HG03108 (cell line): ENCODE measurements around the gene CHST11.
"Not testable (repeated sequence)": the region's sequence is repeated elsewhere in the genome, so short reads cannot be mapped to it uniquely, and the experiment has no call there.

Experiments
- ATAC-seq: cut with Tn5 transposase; IDR thresholded peaks from one replicate; pipeline ENCODE4 v1.9.1; 2021; ENCODE audit warnings: moderate library complexity; ENCODE audit not compliant: unreplicated experiment

Gene CHST11

DNA sequence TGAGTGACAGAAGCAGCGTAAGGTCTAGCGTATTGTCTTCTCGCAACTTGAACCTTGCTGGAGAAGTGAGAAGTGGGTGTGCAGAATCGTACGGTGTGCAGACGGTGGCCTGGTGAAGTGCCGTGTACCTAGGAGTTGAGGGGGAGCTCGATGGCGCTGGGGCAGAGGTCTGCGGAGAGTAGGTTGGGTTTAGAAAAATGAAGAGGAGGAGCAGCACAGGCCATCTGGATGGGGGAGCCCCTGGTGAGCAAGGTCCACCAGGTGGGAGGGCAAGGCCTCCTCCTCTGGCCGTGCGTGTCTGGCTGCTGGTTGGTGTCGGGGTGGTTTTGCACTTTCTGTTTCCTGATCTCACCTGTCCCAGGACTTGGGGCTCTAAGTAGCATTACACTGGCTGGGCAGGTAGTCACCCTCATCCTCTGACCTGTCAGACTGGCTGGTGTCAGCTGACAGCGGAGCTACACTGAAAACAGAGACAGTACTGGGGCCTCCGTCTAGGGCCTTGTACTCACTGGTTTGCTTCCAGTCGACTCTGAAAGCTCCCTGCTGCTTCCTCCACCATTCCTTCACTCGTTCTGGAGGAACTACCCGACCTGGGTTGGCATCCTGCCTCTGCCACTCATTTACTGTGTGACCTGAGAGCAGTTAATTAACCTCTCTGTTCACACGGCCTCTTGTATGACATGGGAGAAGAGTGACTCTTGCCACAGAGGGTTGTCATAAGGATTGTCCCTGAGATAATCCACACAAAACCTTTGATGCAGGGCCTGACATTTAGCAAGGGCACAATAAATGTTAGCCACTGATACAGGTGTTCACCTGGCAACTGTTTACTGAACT, 273.1 kb downstream of the CHST11 start:
- ATAC-seq, result no peak

DNA sequence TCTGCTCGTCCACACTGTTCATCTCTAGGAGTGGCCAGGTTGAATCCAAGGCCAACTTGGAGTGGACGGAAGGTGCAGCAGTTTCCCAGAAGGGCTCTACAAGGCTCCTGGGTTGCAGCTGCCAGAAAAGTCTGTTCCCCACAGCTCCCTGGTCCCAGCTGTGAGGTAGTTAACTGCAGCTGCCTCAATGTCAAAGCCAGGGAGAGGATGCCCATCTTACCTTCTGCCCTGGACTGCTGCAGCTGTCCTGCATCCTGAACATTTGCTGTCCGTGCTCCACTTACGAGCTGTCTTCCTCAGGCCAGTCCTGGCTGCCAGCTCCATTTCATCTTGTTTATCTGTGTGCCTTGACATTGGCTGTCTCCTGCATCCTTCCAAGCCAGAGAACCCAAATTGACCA, 274.0 kb downstream of the CHST11 start:
- no peak for ATAC-seq

DNA sequence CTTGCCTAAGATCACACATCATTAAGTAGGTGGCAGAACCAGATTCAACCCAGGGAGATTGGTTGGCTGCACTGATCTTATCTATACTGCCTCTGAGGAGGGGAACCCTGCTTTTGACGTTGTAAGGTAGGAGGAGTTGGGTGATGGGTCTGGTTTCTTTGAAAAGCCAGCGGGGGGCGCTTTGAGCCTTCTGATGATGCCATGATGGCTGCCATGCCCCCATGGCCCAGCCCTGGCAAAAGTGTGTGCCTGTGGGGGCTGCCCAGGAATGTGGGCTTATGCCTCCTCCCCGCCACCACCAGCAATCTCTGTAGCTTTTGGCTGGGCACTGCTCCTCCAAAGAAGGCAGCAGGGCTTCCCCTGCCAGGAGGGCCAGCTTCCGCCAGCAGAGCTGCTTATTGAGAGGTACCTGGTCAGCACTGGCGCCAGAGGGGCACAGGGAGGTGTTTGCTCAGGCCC, 277.0 kb downstream of the CHST11 start:
- ATAC-seq, result no peak

DNA sequence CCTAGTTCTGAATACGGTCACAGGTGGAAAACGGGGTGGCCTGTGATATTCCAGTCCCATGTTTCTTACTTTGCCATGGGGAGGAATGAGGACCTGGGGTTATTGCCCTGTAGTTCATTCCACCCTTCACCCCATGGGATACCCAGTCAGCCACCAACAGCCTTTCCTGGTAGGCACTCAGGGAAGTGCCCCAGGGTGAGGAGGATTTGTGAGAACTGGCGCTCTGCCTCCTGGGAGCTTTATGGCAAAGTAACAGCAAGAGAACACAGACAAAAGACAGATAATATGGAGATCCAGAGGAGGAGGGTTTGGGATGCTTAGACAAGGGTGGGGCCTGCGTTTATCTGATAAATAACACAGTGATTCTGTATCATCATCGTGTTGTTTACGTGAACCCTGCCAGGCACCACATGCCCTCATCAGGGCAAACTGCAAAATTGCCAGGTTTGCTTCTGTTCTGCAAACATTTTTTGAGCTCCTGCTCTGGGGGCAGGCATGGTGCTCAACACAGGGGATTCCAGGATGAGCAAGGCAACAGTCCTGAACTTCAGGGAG, 277.9 kb downstream of the CHST11 start:
- no peak for ATAC-seq

DNA sequence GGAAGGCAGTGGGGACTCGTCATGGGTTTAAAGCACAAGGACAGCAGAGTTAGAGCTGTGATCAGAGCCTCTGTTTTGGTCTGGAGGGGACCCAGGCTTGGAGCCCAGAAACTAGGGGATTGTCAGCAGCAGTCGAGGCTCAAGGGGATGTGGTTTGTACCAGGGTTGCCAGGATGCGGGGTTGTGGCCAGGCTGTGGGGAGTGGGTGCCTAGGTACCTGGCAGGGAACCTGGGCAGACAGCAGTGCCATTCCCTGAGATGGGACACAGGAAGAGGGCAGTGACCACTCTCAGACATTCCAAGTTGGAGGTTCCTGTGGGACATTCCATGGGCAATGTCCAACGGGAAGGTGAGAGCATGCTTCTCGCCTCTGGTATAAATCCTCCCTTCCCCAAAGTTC, 279.1 kb downstream of the CHST11 start:
- no peak for ATAC-seq

DNA sequence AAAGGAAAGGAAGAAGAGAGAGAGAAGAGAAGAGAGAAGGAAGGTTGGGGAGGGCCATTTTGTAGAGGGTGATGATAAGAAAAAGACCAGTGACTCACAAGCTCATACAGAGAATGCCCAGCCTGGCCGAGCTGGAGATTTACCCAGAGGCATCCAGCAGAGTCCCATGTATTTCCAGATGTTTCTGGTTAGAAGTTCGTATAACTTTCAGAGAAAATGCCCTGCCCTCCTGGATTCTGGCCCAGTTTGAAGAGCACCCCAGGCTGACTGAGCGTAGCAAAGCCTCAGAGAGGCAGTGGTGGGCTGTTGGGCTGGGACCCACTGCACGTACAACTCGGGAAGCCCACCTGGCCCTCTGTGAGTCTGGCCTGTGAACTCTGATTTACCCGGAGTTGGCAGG, 279.6 kb downstream of the CHST11 start:
- no peak for ATAC-seq

DNA sequence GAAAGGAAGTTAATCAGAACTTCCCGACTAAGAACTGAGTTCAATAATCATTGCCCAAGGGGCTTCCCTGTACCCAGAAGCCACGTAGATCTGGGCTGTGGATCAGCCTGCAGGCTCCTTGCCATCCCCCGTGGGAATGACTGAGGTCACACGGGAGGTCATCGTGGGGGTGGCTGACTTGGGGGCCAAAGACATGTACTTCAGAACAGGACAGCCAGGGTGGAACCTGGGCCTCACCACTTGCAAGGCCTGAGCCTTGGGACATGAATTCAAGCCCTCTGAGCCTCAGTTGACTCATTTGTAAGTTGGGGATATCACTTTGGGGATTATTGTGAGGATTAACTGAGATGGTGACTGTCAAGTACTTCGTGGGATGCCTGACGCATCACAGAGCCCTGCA, 280.4 kb downstream of the CHST11 start:
- ATAC-seq, result no peak

DNA sequence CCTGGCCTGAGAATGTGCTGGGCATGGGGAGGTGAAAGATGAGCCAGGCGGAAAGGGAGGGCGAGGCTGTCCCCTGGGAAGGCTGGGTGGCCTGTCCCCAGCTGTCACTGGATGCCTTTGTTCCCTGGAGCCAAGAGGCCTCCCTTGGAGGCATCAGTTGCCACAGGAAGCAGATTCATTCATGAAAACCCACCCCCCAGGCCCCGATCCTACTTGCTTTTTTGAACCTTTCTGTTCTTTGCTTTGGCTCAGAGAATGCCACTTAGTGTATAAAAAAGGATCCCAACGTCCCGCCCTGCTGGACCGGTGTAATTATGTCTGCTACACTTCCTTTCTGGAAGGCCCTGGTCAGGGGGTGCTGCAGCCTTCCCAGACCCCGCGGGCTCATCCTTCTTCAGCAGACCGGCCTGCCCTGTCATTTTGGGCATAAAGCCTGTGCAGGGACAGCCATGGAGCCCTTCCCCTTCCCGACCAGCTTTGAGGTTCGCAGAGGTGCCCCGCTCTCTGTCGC, 281.1 kb downstream of the CHST11 start:
- no peak for ATAC-seq

DNA sequence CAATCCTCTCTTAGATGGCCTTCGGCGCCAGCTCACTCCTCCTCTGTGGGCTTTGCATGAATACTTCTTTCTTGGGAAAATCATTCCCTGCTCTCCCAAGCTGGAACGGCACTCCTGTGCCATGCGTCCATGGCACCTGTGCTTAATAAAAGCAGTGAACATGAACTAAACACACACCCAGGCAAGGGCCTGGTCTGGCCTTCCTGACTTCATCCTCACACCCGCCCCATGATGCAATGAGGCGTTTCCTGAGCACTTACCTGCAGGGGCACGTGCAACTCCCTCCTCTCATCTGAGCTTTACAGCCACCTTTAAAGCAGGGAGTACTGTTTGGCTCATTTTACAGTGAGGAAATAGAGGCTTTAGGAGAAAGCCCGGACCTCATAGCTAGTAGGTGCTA, 281.6 kb downstream of the CHST11 start:
- no peak for ATAC-seq

DNA sequence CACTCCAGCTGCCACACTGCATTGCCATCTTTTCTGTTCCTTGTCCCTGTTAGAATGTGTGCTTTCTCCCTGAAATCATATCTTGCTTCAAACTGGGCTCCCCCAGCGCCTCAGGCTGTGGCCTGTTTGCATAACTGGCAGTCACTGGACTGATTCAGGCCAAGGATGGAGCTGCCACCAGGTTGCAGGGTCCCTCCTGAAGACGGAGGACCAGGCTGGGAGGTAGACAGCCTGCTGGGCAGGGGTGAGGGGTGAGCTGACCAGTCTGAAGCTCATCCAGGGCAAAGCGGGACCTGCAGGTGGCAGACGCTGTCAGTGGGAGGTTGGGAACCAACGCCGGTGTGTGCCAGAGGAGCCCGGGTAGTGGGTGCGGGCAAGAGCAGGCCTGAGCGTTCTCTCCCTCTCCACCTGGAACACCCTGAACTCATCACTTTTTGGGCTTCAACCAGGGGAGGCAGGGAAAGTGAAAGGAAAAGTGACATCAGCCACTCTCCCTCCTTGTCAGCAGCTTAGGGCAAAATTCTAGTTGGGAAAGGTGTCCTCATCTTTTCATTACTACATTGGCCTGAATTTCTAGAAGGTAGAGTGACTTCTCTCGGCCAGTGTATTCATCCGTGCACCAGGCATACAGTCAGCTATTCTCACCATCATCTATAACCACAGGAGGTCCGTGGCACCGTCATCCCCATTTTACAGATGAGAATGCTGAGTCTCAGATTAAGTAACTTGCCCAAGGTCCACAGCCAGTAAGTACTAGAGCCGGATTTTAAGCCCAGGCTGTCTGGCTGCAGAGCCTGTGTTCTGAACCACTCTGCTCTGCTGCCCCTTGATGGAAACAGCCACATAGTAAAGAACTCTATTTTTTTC, 282.3 kb downstream of the CHST11 start:
- no peak for ATAC-seq

DNA sequence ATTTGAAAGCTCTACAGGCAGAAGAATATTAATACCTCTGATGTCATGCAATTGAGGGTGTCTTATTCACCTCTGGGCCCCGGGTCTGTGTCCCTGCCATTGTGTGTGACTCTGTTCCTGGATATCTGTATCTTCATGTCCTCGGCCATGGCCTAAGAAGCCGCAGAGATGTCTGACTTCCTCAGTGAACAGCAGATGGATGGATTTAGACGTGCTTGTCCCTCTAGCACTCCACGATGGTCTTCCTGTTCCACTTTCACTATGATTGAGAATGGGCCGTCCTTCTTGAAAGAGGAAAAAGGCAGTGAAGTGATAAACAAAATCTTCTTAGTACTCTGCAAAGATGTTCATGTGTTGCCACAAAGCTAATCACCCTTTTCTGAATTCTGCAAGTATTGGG, 283.9 kb downstream of the CHST11 start:
- peak; percentile 66 for ATAC-seq

DNA sequence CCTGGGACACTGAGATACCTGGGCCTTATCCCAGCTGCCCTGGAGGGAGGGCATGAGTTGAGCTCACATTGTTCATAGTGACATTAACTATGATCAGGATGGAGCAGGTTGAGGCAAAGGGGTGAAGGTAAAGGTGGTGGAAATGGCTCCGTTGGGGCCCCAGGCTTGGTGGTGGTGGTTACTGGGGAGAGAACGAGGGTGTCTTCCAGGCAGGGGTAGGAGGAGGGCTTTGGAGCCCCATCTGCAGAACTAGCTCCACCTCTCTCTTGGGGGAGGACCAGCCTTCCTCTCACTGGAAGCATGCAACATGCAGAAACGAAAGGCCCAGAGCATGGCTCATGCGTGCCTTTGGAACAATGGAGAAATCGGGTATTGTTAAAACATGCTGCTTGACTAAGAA, 284.3 kb downstream of the CHST11 start:
- peak; percentile 6 for ATAC-seq

DNA sequence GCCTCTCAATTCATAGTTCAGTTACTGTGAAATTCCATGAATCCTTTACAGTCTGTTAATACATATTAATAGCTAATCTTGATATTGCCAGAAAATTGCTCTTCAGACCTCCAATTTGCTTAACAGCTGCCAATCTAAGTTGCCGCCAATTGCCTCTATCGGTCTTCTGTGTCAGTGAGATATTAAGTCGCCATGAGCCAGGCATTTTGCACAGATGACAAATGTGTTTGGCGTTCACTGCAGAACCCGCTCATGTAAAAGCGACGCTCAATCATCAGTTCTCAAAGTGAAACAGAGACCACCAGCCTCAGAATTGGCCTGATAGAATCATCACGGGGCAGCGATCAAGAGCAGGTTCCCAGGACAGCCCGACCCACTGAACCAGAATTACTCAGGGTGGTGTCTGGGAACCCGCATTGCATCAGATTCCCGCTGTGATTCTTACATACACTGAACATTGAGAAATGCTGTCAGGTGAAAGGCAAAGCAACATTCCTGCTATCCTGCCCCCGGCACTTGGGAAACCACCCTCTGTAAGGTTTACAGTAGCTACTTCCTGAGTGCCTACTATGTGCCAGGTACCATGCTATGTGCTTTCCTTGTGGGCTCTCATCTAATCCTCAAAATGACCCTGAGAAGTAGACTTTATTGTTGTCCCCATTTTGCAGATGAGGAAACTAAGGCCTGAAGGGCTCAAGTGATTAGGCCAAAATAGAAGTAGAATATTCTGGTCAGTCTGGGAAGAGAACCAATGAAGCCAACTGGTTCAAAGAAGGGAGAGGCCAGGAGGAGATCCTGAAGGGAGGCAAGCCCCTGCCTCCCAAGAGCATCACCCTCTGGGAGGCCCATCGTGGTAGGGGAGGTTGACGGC, 285.0 kb downstream of the CHST11 start:
- ATAC-seq, result no peak

DNA sequence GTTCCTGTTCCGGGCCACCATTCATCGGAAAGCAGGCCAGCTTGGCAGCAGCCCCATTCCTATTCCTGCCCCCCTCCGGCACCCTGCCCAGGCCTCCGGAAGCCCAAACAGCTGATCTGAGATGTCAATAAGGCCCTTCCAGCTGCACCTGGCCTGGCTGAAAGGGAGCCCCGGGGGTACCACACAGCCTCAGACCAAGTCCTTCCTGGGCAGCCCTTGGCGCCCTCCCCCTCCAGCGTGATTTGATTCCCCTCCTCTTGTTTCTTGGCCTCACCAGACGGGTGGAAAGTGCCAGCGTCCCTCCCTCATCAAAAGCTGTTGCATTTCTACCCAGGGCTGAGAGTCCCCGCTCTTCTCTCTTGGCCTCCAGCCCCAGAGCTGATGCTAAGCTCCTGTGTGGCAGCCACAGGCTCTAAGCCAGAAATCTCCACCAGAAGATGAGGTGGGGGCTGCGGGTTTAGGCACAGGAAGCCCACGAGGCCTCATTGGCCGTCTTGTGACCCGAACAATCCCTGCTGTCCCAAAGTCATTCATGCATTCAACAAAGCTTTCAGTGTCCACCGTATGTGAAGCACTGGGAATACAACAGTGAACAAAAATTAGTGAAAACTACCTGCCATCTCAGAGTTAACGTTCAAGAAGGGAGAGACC, 285.9 kb downstream of the CHST11 start:
- ATAC-seq, result no peak

DNA sequence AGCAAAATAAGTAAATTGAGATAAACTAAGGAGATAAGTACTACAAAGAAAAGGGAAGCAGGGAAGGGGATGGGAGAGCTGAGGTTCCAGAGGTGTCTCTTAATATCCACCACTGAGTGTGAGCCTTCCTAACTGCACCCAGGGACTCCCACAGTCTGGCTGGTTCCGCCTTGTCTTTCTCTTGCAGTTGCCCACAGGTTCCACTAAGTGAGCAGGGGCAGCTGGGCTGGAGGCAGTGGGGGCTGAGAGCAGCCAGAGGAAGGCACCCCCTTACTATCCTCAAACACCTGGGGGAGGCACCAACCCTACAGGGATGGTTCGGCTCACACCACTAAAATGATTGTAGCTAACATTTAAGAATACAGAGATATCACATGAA, 286.4 kb downstream of the CHST11 start:
- ATAC-seq, result no peak

DNA sequence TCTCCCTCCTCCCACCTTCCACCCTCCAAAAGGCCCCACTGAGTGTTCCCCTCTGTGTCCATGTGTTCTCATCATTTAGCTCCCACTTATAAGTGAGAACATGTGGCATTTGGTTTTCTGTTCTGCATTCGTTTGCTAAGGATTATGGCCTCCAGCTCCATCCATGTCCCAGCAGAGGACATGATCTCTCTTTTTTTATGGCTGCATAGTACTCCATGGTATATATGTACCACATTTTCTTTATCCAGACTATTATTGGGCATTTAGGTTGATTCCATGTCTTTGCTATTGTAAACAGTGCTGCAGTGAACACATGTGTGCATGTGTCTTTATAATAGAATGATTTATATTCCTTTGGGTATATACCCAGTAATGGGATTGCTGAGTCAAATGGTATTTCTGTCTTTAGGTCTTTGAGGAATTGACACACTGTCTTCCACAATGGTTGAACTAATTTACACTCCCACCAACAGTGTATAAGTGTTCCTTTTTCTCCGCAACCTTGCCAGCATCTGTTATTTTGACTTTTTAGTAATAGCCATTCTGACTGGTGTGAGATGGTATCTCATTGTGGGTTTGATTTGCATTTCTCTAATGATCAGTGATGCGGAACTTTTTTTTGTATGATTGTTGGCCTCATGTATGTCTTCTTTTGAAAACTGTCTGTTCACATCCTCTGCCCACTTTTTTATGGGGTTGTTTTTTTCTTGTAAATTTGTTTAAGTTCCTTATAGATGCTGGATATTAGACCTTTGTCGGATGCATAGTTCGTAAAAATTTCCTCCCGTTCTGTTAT, 287.2 kb downstream of the CHST11 start:
- not testable (repeated sequence) for ATAC-seq

DNA sequence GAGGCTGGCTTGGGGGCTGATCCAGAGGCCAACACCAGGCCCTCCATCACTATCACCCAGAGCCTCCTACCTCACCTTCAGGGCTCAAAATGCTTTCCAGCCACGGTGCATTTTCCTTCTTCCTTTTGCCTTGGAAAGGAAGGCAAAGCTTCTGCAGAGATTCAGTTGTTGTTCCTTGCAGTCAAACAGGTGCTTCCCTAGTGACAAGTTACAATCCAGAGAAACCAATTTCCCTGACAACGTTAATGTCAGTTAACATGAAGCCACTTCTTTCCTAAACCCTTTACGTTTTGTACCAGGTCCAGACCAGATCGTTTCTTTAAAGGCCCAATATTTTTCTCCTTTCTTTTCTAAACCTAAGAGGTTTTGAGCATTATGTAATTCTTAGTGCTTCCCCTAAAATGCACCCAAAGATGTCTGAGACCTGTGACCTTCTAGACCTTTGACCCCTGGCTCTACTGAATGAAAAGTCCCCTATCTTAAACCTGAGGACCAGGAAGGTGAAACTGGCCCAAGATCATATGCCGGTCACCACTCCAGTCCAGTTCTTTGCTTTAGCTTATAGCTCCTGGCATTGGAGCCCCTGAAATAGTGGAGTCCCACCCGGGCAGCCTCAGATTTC, 289.8 kb downstream of the CHST11 start:
- no peak for ATAC-seq

DNA sequence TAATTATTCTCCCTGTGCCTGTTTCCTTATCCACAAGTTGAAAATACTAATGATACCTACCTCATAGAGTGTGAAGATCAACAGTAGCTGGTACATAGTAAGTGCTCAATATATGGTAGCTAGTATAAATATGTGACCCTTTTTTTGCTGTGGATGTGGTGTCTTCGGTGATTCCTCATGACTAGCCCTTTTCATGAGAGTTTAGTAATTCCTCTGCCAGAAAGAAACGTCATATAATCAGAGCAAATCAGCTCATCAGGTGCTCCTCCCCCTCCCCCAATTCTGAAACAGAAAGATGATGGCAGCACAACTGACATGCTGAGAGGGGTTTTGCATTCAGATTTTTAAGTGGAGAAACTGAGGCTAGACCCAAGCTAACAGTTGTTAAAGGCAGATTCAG, 290.6 kb downstream of the CHST11 start:
- no peak for ATAC-seq

DNA sequence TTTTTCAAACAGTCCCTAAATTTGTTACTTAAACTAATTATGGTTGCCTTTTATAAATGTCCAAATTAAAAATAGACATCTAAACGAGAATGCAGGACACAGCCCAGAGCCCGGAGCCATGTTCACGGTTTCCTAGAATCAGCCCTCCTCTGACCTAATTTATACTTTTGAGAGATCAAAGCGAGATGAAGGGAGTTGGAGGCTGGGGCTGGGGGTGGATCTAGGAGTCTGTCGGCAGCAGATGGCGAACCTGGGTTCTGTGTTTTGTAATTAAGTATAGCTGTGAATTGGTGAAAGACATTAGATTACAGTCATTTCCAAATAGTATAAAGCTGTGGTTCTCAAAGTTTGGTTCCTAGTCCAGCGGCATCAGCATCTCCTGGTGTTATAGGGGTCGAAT, 291.2 kb downstream of the CHST11 start:
- no peak for ATAC-seq
